GM23248 (cell line): Measurements from ENCODE around the gene CYB5R2. TPM values are rescaled to one million over a fixed set of nuclear protein-coding genes. Genes with fewer than 3 reads are reported as not detected.
A peak's percentile ranks its signal among the peaks of the same experiment; 100 is the strongest.

Experiments
- DNase-seq: peaks from one replicate; pipeline ENCODE4 v3.0.0-alpha.2; 2015
- H2AFZ ChIP-seq: fragments of 200-600 bp; sonication (generic); 2 replicates; pipeline ENCODE4 v1.6.1; 2016; ENCODE audit warnings: antibody characterized with exemption
- H3F3A ChIP-seq: fragments of 200-600 bp; sonication (generic); 2 replicates; pipeline ENCODE4 v1.6.1; 2016; ENCODE audit warnings: mild to moderate bottlenecking, antibody characterized with exemption, mixed run types; ENCODE audit not compliant: insufficient read depth
- H3K27ac ChIP-seq: fragments of 200-600 bp; sonication (generic); 2 replicates; pipeline ENCODE4 v1.5.1; 2016; ENCODE audit warnings: mild to moderate bottlenecking
- H3K27me3 ChIP-seq: fragments of 200-600 bp; sonication (generic); replicated peaks from 2 replicates; pipeline ENCODE4 v1.6.1; 2016; ENCODE audit warnings: mild to moderate bottlenecking; ENCODE audit not compliant: insufficient read depth
- H3K36me3 ChIP-seq: fragments of 200-600 bp; sonication (generic); 2 replicates; pipeline ENCODE4 v1.6.1; 2016; ENCODE audit warnings: low read depth, mild to moderate bottlenecking
- H3K4me1 ChIP-seq: fragments of 200-600 bp; sonication (generic); 2 replicates; pipeline ENCODE4 v1.6.1; 2016; ENCODE audit warnings: mild to moderate bottlenecking; ENCODE audit not compliant: insufficient read depth
- H3K4me2 ChIP-seq: fragments of 200-600 bp; sonication (generic); one replicate; pipeline ENCODE4 v1.6.1; 2016; ENCODE audit warnings: mild to moderate bottlenecking; ENCODE audit not compliant: unreplicated experiment
- H3K4me3 ChIP-seq: fragments of 200-600 bp; sonication (generic); 2 replicates; pipeline ENCODE4 v1.5.1; 2016; ENCODE audit warnings: mild to moderate bottlenecking
- H3K79me2 ChIP-seq: fragments of 200-600 bp; sonication (generic); 2 replicates; pipeline ENCODE4 v1.6.1; 2016; ENCODE audit warnings: mild to moderate bottlenecking; ENCODE audit not compliant: insufficient read depth
- H3K9ac ChIP-seq: fragments of 200-600 bp; sonication (generic); 2 replicates; pipeline ENCODE4 v1.6.1; 2016; ENCODE audit warnings: mild to moderate bottlenecking
- H3K9me2 ChIP-seq: fragments of 200-600 bp; sonication (generic); 2 replicates; pipeline ENCODE4 v1.6.1; 2016; ENCODE audit warnings: mixed run types, mild to moderate bottlenecking, moderate library complexity; ENCODE audit not compliant: insufficient read depth
- H3K9me3 ChIP-seq: fragments of 200-600 bp; sonication (generic); one replicate; pipeline ENCODE4 v1.6.1; 2017; ENCODE audit warnings: low read depth
- H4K20me1 ChIP-seq: fragments of 200-600 bp; sonication (generic); 2 replicates; pipeline ENCODE4 v1.6.0; 2016; ENCODE audit not compliant: insufficient read depth
- EZH2 ChIP-seq: fragments of 200-600 bp; sonication (generic); IDR thresholded peaks from 2 replicates; pipeline ENCODE4 v1.6.1; 2018; ENCODE audit warnings: antibody characterized with exemption, mild to moderate bottlenecking; ENCODE audit not compliant: insufficient read depth, poor library complexity, severe bottlenecking
- EZH2phosphoT487 ChIP-seq: fragments of 200-600 bp; sonication (generic); IDR thresholded peaks from 2 replicates; pipeline ENCODE4 v1.6.1; 2018; ENCODE audit warnings: antibody characterized with exemption, moderate library complexity, mild to moderate bottlenecking, low read depth; ENCODE audit not compliant: insufficient read depth
- WGBS, 2 experiments: methylation state at CpG; one replicate each; pipeline ENCODE4 v1.1.6; 2015 to 2017; ENCODE audit warnings: low lambda C conversion rate in 2 of 2, low coverage in 1 of 2; ENCODE audit errors: missing lambda C conversion rate in 2 of 2; 5-methylcytosine and 5-hydroxymethylcytosine counted together
- in situ Hi-C: fragments of 300-500 bp; cut with MboI; formaldehyde crosslinking; loops from 2 replicates; pipeline ENCODE4 v1.15.0; 2020
- polyA plus RNA-seq: library from polyadenylated mRNA; unstranded; fragments of >200 nt; fragmentation: Nextera tagmentation; extraction: Ambion mirVana; gene quantifications from 2 replicates; pipeline ENCODE4 v1.2.1, GENCODE V29; 2016
- total RNA-seq: library from RNA; depleted of rRNA; stranded (reverse); fragments of >200 nt; shearing (Covaris generic); gene quantifications from 2 replicates; pipeline ENCODE4 v1.2.3, GENCODE V29; 2014

The CYB5R2 gene
- total and polyA plus RNA-seq, 2 experiments from 2014 or later = 6.2 to 16.4 TPM

GRCh38 chr11:7651140-7651551 is 22.2 kb downstream of the CYB5R2 start:
- H3K27ac ChIP-seq = no peak overlapping the region
- no peaks in the 10 kb centered on the region for H3F3A ChIP-seq
- no peaks in the 10 kb centered on the region for H3K9me3 ChIP-seq
- no peak overlapping the region for H2AFZ ChIP-seq
- no peak overlapping the region for H3K9ac ChIP-seq
- H3K27me3 ChIP-seq = no peaks in the 10 kb centered on the region
- H3K79me2 ChIP-seq = no peaks in the 10 kb centered on the region
- no peaks in the 10 kb centered on the region for H3K9me2 ChIP-seq
- H3K4me2 ChIP-seq = no peak overlapping the region
- H3K4me1 ChIP-seq = no peaks in the 10 kb centered on the region
- H3K4me3 ChIP-seq = no peak overlapping the region
- H3K36me3 ChIP-seq = no peaks in the 10 kb centered on the region
- in situ Hi-C loops = loop anchor here (5.0 kb wide), 1 partner anchor 79 kb away; no protein-coding TSS in a partner anchor
- no peak for TF ChIP-seq EZH2
- TF ChIP-seq EZH2phosphoT487 = no peak
- 80 to 85% methylated on average over 5 of the region's 5 CpGs for WGBS, 2 experiments
- no peaks in the 10 kb centered on the region for H4K20me1 ChIP-seq
- peak; percentile 47 for DNase-seq

- H3K4me1 ChIP-seq = no peaks in the 10 kb centered on the region
- no peaks in the 10 kb centered on the region for H4K20me1 ChIP-seq
- no peaks in the 10 kb centered on the region for H3K9me3 ChIP-seq
- no peaks in the 10 kb centered on the region for H3K9me2 ChIP-seq
- no peak overlapping the region for H2AFZ ChIP-seq
- no peaks in the 10 kb centered on the region for H3K27me3 ChIP-seq
- H3K9ac ChIP-seq = no peak overlapping the region
- H3K4me3 ChIP-seq = no peak overlapping the region
- in situ Hi-C loops = no loop called here
- no peak for TF ChIP-seq EZH2
- no peak for TF ChIP-seq EZH2phosphoT487
- H3K79me2 ChIP-seq = no peaks in the 10 kb centered on the region
- WGBS, 2 experiments = 96 to 97% methylated on average over 3 of the region's 3 CpGs
- no peak overlapping the region for H3K4me2 ChIP-seq
- no peak overlapping the region for H3K27ac ChIP-seq
- no peaks in the 10 kb centered on the region for H3K36me3 ChIP-seq
- no peaks in the 10 kb centered on the region for H3F3A ChIP-seq
- no peak for DNase-seq
Observed at GRCh38 chr11:7648264-7648663, 25.0 kb downstream of the CYB5R2 start.

- H3K79me2 ChIP-seq = no peaks in the 10 kb centered on the region
- no peak overlapping the region for H2AFZ ChIP-seq
- no peak overlapping the region for H3K9ac ChIP-seq
- no peaks in the 10 kb centered on the region for H3K9me2 ChIP-seq
- in situ Hi-C loops = no loop called here
- no peaks in the 10 kb centered on the region for H3K9me3 ChIP-seq
- no peaks in the 10 kb centered on the region for H3K4me1 ChIP-seq
- no peak overlapping the region for H3K4me2 ChIP-seq
- 78 to 82% methylated on average over 2 of the region's 2 CpGs for WGBS, 2 experiments
- H3K4me3 ChIP-seq = no peak overlapping the region
- H3K36me3 ChIP-seq = no peaks in the 10 kb centered on the region
- no peaks in the 10 kb centered on the region for H3F3A ChIP-seq
- no peaks in the 10 kb centered on the region for H3K27me3 ChIP-seq
- no peak for DNase-seq
- H4K20me1 ChIP-seq = no peaks in the 10 kb centered on the region
- H3K27ac ChIP-seq = no peak overlapping the region
- TF ChIP-seq EZH2phosphoT487 (no peak), EZH2 (no peak)
Observed at GRCh38 chr11:7646866-7647265, 26.4 kb downstream of the CYB5R2 start.

- DNase-seq = no peak
- no peak for TF ChIP-seq EZH2
- no peak for TF ChIP-seq EZH2phosphoT487
- no peaks in the 10 kb centered on the region for H3K9me2 ChIP-seq
- no peaks in the 10 kb centered on the region for H3K79me2 ChIP-seq
- H3F3A ChIP-seq = no peaks in the 10 kb centered on the region
- in situ Hi-C loops = no loop called here
- no peaks in the 10 kb centered on the region for H3K9me3 ChIP-seq
- no peaks in the 10 kb centered on the region for H3K4me1 ChIP-seq
- H3K4me3 ChIP-seq = no peak overlapping the region
- H3K27me3 ChIP-seq = no peaks in the 10 kb centered on the region
- WGBS, 2 experiments = 65 to 73% methylated on average over 3 of the region's 3 CpGs
- no peaks in the 10 kb centered on the region for H4K20me1 ChIP-seq
- no peak overlapping the region for H3K27ac ChIP-seq
- H2AFZ ChIP-seq = no peak overlapping the region
- H3K9ac ChIP-seq = no peak overlapping the region
- no peak overlapping the region for H3K4me2 ChIP-seq
- H3K36me3 ChIP-seq = no peaks in the 10 kb centered on the region
Observed at GRCh38 chr11:7645206-7645605, 28.1 kb downstream of the CYB5R2 start.

GRCh38 chr11:7643314-7643713 is 30.0 kb downstream of the CYB5R2 start:
- no peaks in the 10 kb centered on the region for H4K20me1 ChIP-seq
- peaks cover under 1% of the 10 kb centered on the region; the same call in 1 of the 2 replicates for H3F3A ChIP-seq
- no peak overlapping the region for H2AFZ ChIP-seq
- no peaks in the 10 kb centered on the region for H3K36me3 ChIP-seq
- no peak for TF ChIP-seq EZH2
- TF ChIP-seq EZH2phosphoT487 = no peak
- no peaks in the 10 kb centered on the region for H3K27me3 ChIP-seq
- no peak overlapping the region for H3K4me3 ChIP-seq
- no peak overlapping the region for H3K4me2 ChIP-seq
- in situ Hi-C loops = no loop called here
- DNase-seq = no peak
- peaks cover under 1% of the 10 kb centered on the region; the same call in 1 of the 2 replicates for H3K4me1 ChIP-seq
- no peaks in the 10 kb centered on the region for H3K79me2 ChIP-seq
- H3K9ac ChIP-seq = no peak overlapping the region
- no peaks in the 10 kb centered on the region for H3K9me2 ChIP-seq
- H3K27ac ChIP-seq = no peak overlapping the region
- WGBS, 2 experiments = 87 to 90% methylated on average over 4 of the region's 4 CpGs
- no peaks in the 10 kb centered on the region for H3K9me3 ChIP-seq
